UCSD-AML1 (cell line): ENCODE results near the gene HS6ST2.
"Not testable (repeated sequence)": the region's sequence is repeated elsewhere in the genome, so short reads cannot be mapped to it uniquely, and the experiment has no call there.

Source experiments
- DNase-seq: peaks from one replicate; lab custom pipeline; 2025; ENCODE audit not compliant: unreplicated experiment; lab: John Stamatoyannopoulos, UW

HS6ST2 gene

DNA sequence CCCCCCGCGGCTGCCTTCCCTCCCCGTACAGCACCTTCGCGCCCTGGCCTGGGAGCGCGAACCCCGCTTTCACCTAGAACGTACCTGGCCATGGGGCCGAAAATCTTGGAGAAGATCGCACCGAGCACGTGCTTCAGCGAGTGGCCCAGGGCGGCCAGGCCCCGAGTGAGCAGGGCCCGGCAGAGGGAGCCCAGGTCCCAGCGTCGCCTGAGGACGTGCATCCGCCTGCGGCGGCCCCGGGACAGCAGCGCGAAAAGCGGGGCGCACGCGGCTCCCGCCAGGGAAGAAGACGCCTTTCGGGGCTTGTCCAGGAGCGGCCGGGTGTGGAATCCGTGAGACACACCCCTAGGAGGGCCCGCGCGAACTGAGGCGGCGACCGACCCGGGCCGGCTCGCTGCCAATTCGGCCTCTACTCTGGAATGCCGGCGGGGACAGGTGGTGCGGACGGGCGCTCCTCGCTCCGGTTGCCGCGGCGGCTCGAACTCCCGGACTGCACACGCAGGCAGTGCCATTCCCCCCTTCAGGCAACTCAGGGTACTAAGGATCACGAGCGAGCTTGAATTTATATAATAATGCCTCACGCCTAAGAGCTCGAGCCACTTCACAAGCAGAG, at the start of gene HS6ST2:
TSS of gene HS6ST2 (minus strand) at position 539 of the 613 bp plus-strand sequence.
- peak; percentile 46 for DNase-seq

DNA sequence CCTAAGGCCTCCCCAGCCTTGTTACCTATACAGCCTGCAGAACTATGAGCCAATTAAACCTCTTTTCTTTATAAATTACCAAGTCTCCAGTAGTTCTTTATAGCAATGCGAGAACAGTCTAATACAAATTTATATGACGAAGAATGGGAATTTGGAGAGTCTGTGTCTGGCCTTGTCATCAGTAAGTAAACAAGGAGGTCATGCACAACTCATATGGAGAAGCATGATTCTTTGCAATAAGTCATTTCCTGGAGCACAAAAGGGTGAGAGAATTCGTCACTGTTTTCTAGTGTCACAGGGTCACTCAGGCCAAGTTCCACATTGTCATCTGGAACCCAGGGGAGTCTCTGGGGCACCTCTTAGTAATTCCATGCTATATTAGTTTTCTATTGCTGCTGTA, 49.0 kb upstream of the HS6ST2 start:
- DNase-seq = no peak

DNA sequence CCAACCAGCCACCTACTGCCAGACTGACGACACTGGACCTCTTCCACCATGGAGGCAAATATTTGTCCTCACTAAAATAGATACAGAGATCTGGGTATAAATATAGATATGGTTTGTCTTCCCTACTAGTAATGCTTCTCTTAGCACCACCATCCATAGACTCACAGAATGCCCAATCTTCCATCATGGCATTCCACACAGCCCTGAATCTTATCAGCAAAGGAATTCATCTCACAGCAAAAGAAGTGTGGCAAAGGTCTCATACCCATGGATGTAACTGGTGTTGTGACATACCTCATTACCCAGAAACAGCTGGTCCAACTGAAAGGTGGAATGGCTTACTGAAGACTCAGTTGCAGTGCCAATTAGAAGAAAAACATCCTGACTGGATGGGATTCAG, 47.2 kb upstream of the HS6ST2 start:
- no peak for DNase-seq

DNA sequence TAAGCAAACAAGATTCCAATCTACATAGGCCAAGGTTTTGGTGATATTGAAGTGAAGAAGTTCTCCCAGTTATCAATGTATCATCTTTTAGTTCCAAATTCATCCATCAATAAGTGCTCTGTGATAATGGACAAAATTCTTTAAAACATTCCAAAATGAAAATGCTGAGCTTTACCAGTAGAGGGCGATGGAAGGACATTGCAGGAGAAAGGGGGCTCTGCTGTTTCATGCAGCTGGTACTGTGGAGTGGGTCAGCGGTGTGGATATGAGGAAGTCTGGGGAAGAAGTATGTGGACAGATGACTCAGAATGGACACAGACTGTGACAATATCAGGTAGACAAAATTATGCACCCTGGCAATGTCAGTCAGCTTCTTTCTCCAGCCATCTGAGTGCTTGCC, 46.6 kb upstream of the HS6ST2 start:
- DNase-seq = peak; percentile 9

DNA sequence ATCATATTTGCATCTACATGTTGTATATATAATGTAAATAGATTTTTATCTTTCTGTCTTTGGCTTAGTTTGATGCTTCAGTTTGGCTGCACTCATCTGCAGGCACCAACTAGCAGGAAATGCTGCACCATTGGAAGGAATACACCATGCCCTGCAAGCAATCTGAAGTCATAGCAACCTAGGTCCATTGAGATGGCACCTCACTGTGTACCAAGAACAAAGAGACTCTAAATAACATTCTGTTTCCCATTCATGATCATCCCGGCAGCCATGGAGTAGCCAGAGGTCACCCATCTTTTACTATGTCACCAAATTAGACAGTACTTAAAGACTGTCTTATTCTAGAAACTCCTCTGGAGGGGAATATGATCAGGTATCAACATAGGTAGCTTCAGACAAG, 40.8 kb upstream of the HS6ST2 start:
- no peak for DNase-seq

DNA sequence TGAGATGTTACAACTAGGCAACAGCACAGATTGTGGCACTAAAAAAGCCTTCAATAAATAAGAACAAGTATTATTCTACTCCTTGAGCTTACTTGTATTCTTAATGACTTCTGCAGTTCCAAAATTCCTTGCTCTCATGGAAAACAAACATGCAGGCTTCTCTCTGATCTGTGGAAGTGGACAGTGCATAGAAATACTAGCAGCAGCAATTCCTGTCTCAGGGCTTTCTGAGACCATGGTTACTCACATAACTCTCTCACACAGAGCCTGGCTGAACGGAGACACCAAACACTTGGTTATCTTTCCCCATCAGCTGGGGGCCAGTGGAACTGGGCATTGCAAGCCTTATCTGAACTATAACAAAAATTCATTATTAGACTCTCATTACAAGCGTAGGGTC, 32.4 kb upstream of the HS6ST2 start:
- no peak for DNase-seq

DNA sequence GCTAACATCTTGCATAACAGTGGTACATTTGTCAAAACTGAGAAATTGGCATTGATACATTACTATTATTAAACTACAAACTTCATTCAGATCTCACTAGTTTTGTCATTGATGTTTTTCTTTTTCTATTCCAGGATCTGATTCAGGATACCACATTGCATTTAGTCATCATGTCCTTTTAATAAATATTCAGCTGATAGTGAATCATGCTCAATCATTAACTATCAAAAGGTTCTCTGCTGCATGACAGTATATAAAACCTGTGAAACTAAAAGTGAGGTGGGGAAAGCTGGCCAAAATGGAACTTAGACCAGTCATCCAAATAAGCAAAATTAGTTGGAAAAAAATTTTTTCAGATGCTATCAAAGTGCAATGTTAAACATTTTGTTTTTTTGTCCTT, 28.1 kb upstream of the HS6ST2 start:
- no peak for DNase-seq

DNA sequence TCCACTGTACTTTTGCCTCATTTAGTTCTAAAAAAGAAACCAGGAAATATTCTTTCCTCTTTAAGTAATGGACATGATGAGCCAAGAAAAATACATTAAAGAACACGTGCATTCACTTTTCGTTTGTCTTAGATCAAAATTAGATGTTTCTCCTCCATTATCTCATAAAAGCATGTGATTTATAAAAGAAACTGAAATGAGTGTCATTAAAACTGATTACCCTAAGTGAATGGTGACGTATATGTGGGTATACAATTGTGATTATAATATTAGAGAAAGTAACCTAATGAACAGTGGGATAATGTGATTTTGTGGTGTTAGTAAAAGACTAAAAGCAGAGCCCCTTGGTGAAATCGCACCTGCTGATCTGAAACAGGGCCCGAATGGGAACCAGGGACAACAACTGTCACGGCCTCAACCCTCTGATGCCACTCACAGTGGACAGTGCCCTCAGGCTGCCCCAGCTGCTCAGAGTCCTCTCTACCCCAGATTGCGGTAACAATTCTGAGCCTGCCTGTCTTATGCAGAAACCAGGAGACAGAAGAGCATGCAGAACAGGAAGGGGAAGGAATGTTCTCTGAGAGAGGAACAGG, 25.7 kb upstream of the HS6ST2 start:
- no peak for DNase-seq

DNA sequence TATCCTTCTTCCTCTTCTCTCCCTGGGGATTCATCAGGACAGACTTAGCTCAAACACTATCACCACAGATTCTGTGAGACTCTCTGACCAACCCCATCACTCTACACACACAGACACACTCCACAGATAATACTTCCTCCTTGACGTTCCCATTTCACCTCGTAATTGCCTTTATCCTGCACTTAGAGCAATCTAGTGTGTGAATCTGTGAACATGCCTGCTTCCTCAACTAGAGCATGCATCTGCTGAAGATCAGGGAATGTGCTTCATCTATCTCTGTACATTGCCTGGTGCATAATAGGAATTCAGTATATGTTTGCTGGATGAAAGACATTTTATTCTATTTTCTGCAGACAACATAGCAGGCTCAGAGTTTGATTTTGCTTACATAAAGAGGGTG, 25.1 kb upstream of the HS6ST2 start:
- DNase-seq = no peak

DNA sequence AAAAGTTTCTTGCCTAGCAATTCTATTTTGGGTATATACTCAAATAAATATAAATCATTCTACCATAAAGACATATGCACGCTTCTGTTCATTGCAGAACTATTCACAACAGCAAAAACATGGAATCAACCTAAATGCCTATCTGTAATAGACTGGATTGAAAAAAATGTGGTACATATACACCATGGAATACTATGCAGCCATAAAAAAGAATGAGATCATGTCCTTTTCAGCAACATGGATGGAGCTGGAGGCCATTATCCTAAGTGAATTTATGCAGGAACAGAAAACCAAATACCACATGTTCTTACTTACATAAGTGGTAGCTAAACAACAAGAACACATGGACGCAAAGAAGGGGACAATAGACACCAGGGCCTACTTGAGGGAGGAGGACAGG, 21.6 kb upstream of the HS6ST2 start:
- DNase-seq = not testable (repeated sequence)

DNA sequence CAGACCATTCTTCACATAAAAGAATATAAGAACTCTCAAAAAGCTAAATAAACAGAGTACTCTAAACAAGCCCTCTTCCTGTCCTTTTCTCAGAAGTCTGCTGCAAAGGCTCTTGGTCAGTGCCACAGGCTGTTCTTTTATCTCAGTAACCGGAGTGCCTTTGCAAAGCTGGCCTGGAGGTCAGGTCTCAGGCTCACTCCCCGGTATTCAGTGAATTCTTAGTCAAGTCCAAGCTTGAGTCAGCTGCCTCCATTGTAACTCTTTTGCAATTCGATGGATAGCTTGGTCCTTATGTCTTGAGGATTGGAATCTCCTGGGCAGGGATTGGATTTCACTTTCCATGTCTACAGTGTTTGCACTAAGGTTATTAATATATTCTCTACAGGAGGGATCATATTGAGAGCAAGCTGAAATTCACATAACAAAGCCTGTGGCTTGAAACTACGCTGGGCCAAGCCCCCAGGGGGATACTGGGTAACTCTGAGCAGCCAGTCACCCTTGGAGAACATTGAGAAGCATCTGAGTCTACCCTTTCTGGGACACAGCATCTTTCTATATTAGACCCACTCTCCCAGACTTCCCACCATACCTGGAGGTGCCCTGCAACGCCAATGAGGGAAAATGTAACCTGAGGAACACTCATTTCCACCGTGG, 10.0 kb upstream of the HS6ST2 start:
- no peak for DNase-seq

DNA sequence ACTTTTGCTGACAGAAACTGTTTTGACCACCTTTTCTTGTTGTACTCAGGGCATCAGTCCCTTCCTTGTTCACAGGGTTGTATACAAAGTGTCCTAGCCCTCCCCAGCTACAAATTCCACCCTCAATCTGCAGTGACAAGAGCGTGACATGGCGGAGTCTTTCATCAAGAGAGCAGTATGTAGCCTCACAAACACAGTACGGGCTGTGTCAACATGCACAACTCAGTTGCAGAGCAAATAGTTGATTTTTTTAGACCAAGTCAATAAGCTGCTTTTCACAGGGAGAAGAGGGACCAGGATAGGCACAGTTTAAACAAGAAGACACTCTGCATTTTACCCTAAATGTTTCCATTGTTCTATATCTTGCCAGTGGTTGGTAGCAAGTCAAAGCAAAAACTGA, 8.6 kb upstream of the HS6ST2 start:
- no peak for DNase-seq

DNA sequence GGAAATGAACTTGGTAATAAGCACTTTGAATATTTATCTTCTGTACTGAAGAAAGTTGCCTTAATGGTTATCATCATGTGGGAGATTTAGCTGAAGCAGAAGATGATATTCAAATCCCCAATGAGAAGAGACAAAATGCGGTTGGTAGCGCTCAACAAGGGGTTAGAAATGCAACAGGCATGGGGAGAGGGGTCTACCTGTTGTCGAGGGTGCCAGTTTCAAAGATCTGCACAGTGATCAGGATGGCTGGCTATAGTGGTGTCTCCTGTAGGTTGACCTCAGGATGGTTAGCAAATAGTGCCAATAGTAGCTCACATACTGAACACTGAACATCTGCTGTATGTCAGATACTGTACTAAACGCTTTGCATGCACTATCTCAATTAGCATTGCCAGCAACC, 7.0 kb upstream of the HS6ST2 start:
- DNase-seq = no peak

DNA sequence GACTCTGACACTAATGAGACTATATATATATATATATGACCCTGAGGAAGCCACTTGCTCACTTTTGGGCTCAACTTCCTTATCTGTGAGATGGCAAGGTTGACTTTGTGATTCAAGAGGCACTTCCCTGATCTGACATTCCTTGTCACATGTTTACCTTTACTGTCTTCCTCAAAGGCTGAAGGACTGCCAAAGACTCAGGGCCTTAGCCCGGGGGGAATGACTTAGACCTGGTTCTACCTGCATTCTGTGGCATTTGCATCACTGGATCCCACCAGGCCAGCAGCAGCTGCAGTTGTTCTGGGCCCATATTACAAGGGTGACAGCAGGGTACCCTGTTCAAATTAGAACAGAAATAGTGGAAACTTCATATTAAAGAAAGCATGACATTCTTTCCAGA, 3.1 kb upstream of the HS6ST2 start:
- no peak for DNase-seq

DNA sequence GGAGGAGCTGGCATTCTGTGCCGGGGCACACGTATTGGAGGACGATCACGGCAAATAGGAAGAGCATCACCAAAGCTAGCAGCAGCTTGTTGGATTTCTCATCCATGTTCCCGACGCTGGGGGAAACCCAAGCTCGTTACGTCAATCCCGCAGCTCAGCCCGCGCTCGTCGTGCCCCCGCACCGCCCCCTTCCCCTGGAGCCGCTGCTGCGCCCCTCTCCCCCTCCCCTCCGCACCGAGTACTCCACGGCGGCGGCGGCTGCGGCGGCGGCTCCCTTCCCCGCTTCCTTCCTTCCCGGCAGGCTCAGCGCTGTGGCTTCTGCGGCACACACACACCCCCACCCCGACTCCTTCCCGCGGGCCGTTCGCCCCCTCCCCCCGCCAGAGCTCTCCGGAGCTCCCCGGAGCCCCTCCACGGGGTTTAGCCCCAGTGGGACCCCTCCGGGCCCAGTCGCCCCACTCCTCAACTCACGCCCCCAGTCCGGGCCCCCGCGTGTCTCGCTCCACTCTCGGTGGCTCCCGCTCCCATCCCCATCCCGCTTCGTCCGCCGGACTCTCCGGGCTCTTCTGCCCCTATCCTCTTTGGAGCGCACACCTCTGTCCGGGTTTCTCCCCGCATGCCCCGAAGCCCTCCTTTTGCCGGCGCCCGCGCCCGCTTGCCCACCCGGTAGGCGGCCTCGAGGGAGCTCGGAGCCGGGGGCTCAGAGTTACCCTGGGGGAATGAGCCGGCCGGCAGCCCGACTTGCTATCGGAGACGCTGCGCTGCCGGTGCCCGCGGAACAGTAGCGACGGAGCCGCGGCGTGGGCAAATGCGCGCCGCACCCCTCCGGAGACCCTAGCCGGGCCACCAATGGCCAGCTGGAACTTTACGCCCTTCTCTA, 978 bp downstream of the HS6ST2 start:
- peak; percentile 37 for DNase-seq

DNA sequence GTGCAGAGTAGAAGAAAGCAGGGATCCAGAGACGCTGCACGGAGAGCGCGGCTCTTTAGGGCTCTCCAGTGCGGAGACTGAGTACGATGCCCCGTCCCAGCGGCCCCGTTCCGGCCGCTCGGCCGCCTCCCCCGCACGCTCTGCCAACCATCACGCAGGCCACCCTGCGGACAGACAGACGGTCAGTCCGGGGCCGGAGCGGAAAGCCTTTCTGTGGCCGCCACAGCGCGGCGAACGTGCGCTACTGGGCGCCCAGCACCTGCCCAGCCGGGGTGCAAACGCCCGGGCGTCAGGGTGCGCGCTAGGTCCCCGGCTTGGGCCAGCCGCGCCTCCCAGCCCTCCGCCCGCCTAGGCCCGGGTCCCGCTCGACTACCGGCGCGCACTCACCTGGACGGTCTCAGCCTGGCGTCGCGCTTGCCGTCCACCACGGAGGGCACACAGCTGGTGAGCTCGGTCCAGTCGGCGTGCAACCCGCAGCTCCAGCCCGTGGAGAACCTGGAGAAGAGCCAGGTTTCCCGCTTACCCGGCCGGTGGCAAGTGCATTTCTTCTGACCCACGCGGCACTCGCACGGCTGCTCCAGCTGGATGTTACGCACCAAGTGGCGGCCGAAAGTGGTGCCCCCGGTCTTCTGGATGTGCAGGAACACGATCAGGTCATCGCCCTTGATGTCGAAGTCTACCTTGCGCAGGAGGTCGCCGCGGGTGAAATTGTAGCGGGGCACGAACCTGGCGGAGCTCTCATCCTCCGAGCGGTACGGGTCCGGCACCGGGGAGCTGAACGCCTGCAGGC, 1.8 kb downstream of the HS6ST2 start:
- no peak for DNase-seq

DNA sequence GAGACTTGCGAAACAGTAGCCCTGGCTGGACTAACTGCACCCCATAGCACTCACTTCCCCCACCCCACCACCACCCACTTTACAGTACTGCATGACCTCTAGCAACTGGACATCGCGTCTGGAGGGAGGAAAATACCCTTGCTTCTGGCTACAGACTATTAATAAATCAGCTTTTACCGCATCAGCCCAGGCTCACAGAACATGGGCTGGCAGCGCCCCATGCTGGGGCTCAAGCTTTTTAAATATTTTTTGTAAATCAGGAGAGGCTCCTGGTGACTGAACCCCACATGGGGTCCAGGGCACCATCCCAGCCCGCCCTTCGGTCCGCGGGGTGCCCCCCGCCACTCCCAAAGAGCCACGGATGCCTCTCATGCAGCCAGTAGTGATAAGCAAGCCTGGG, 2.7 kb downstream of the HS6ST2 start:
- no peak for DNase-seq

DNA sequence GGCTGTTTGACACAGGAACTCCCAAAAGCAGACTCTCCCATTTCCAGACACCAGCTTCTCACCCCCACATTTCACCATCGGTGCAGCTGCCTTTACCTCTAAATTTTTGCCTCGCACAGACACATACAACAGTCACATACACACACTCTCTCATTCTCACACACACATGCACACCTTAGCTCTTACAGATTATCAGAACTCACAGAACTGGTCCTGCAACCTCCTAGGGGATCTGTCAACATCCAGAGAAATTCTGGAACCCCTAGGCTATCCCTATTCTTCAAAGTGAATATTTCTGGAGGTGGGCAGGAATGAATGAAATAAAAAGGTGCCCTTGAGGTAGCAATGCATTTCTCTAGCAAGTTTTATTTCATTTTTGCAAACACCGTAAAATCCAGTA, 4.1 kb downstream of the HS6ST2 start:
- no peak for DNase-seq

DNA sequence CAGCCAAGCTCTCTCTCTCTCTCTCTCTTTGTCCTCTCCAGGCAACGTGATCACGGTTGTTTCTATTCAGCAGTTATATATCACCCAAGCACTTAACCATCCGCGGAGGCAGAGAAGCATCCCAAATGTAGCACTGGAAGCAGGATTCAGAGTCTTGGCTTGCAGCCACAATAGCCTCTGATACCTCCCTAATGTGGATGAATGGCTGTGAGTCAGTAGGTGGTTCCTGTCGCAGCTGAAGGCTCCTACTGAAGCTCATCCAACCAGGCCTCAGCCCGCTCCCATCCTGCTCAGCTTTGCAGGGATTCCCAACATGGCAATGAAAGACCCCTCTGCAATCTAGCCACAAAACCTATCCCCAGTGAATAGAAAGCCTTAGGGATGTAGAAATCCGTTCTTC, 5.1 kb downstream of the HS6ST2 start:
- no peak for DNase-seq

DNA sequence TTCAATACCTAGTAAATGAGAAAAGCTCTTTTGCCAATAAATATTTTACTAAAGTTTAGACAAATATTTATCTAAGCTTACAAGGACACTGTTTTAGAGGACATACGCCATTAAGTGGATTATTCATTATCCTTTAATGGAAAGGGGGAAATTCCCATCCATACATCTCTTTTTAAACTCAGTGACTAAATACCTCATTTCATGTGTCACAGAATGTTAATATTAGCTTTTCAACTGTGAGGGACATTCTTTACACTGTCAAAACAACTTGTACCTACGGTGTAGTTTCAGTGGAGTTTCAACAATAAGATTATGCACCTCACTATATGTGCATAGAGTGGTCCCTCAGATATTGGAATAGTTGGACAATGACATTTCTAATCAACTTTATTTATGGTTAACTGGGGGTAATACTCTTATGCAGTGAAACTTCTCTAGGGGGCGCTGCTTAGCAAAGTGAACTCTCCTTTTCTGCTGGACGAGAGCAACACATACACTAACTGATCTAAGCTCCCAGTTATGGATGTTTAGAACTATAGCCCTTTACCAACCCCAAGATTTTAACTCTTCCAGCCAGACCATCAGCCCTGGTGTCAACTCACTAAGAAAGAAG, 9.7 kb downstream of the HS6ST2 start:
- DNase-seq = no peak
